OCI-LY3 (cell line): ENCODE results near the gene ZNF749.

Experiments used
- H2AFZ ChIP-seq: fragments of 200-600, 300-600 bp; shearing (Covaris generic); 2 replicates; pipeline ENCODE4 v1.6.0; 2014; ENCODE audit warnings: antibody characterized with exemption, low read depth, low read length
- H3K27ac ChIP-seq: fragments of 200-600, 300-600 bp; sonication (generic); 2 replicates; pipeline ENCODE4 v1.5.1; 2014; ENCODE audit warnings: mild to moderate bottlenecking, low read length, moderate library complexity, mixed read lengths
- H3K27me3 ChIP-seq: fragments of 200-600, 300-600 bp; sonication (generic); 2 replicates; pipeline ENCODE4 v1.6.1; 2014; ENCODE audit warnings: low read depth, low read length, mixed read lengths
- H3K36me3 ChIP-seq: fragments of 200-600, 300-600 bp; sonication (generic); replicated peaks from 2 replicates; pipeline ENCODE3; 2014; ENCODE audit warnings: low read depth, low read length, mixed read lengths
- H3K4me1 ChIP-seq: fragments of 300-600, 200-600 bp; sonication (generic); 2 replicates; pipeline ENCODE4 v1.6.1; 2014; ENCODE audit warnings: low read length, mixed read lengths
- H3K4me2 ChIP-seq: fragments of 200-600, 300-600 bp; sonication (generic); 2 replicates; pipeline ENCODE4 v1.6.1; 2014; ENCODE audit warnings: low read length, mixed read lengths
- H3K4me3 ChIP-seq: fragments of 300-600, 200-600 bp; sonication (generic); 2 replicates; pipeline ENCODE4 v1.5.1; 2014; ENCODE audit warnings: antibody characterized with exemption, mild to moderate bottlenecking, low read length, moderate library complexity
- H3K79me2 ChIP-seq: fragments of 300-600, 200-600 bp; shearing (Covaris generic); 2 replicates; pipeline ENCODE4 v1.6.1; 2014; ENCODE audit warnings: mild to moderate bottlenecking, low read length, mixed read lengths
- H3K9ac ChIP-seq: fragments of 300-600, 200-600 bp; shearing (Covaris generic); 2 replicates; pipeline ENCODE4 v1.6.0; 2014; ENCODE audit warnings: mild to moderate bottlenecking, low read length, moderate library complexity
- H3K9me3 ChIP-seq: fragments of 200-600, 300-600 bp; shearing (Covaris generic); 2 replicates; pipeline ENCODE4 v1.6.1; 2014; ENCODE audit warnings: low read length, mixed read lengths; ENCODE audit not compliant: insufficient read depth
- H4K20me1 ChIP-seq: fragments of 200-600, 300-600 bp; sonication (generic); 2 replicates; pipeline ENCODE4 v1.6.1; 2016; ENCODE audit warnings: low read length, mixed read lengths; ENCODE audit not compliant: insufficient read depth
- EZH2phosphoT487 ChIP-seq: fragments of 200-600 bp; shearing (Covaris generic); IDR thresholded peaks from 2 replicates; pipeline ENCODE4 v1.6.1; 2018; ENCODE audit warnings: antibody characterized with exemption, mixed run types, low read depth
- TF ChIP-seq, protein P1 (sequence below): fragments of 200-600, 300-600 bp; sonication (generic); IDR thresholded peaks from 2 replicates; pipeline ENCODE4 v1.5.1; 2014; ENCODE audit warnings: antibody characterized with exemption, low read length, low read depth

Gene ZNF749

GRCh38 chr19:57436417-57436816 is 1.3 kb downstream of the ZNF749 start:
- Histone ChIP-seq H3K9me3 (no peaks in the 10 kb centered on the region), H3K4me3 (peak overlapping the region; percentile 89), H4K20me1 (peaks cover 6% of the 10 kb centered on the region; the same call in 1 of the 2 replicates), H3K27me3 (no peaks in the 10 kb centered on the region), H3K4me2 (peak overlapping the region; percentile 87), H3K4me1 (peaks cover 18% of the 10 kb centered on the region), H3K9ac (peak overlapping the region; percentile 78), H3K27ac (no peak overlapping the region), H3K36me3 (peaks cover 17% of the 10 kb centered on the region), H2AFZ (no peak overlapping the region), H3K79me2 (peaks cover 61% of the 10 kb centered on the region)
- TF ChIP-seq, protein P1, sequence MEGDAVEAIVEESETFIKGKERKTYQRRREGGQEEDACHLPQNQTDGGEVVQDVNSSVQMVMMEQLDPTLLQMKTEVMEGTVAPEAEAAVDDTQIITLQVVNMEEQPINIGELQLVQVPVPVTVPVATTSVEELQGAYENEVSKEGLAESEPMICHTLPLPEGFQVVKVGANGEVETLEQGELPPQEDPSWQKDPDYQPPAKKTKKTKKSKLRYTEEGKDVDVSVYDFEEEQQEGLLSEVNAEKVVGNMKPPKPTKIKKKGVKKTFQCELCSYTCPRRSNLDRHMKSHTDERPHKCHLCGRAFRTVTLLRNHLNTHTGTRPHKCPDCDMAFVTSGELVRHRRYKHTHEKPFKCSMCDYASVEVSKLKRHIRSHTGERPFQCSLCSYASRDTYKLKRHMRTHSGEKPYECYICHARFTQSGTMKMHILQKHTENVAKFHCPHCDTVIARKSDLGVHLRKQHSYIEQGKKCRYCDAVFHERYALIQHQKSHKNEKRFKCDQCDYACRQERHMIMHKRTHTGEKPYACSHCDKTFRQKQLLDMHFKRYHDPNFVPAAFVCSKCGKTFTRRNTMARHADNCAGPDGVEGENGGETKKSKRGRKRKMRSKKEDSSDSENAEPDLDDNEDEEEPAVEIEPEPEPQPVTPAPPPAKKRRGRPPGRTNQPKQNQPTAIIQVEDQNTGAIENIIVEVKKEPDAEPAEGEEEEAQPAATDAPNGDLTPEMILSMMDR = no peak
- no peak for TF ChIP-seq EZH2phosphoT487

- Histone ChIP-seq H3K4me1 (peaks cover 18% of the 10 kb centered on the region), H3K79me2 (peaks cover 76% of the 10 kb centered on the region), H3K36me3 (peaks cover 29% of the 10 kb centered on the region), H3K27ac (no peak overlapping the region), H3K4me2 (no peak overlapping the region), H3K27me3 (no peaks in the 10 kb centered on the region), H3K9me3 (no peaks in the 10 kb centered on the region), H3K9ac (no peak overlapping the region), H2AFZ (no peak overlapping the region), H3K4me3 (no peak overlapping the region), H4K20me1 (peaks cover 6% of the 10 kb centered on the region; the same call in 1 of the 2 replicates)
- TF ChIP-seq, protein P1 = no peak
- TF ChIP-seq EZH2phosphoT487 = no peak
Measured at GRCh38 chr19:57437931-57438330, 2.8 kb downstream of the ZNF749 start.

- Histone ChIP-seq H3K4me1 (peaks cover 18% of the 10 kb centered on the region), H2AFZ (no peak overlapping the region), H3K36me3 (peaks cover 39% of the 10 kb centered on the region), H3K4me2 (no peak overlapping the region), H4K20me1 (peaks cover 6% of the 10 kb centered on the region; the same call in 1 of the 2 replicates), H3K27ac (no peak overlapping the region), H3K79me2 (peaks cover 84% of the 10 kb centered on the region), H3K4me3 (no peak overlapping the region), H3K9me3 (no peaks in the 10 kb centered on the region), H3K9ac (no peak overlapping the region), H3K27me3 (no peaks in the 10 kb centered on the region)
- TF ChIP-seq EZH2phosphoT487 = no peak
- TF ChIP-seq, protein P1 = no peak
Measured at GRCh38 chr19:57438925-57439324, 3.8 kb downstream of the ZNF749 start.

DNA sequence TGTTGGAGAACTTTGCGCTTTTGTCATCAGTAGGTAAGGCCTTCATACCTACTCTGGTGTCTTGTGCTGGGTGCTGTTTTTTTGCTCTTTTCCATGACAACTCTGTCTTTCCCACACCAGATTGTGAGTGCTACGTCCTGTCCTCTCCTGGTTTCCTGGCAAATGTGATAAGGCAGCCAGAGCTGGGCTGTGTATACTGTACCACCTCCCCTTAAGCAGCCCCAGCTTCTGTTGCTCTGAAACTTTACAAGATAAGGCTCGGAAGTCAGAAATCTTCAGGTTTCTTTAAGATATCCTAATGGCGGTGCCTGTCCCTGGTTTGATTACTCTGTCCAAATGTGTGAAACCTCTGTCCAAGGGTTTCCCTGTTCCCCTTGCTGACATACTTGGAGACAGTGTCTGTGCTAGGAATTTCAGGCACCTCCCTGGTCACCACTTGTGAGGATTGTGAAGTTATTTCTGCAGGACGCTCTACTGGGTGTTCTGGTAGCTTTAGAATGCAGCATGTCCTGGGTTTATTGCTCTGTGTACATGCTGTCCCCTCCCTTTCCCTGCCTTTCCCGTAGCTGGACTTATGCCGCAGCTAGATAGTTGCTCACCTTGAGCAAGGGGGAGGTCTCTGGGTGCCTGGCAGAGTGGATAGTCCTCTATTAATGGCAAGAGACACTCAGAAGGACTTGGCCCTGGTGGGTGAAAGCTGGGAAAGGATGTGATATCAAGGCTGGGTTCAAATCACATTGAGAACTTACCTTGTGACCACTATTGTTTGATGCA is 7.0 kb downstream of the ZNF749 start:
- Histone ChIP-seq H3K27ac (no peak overlapping the region), H3K79me2 (peaks cover 63% of the 10 kb centered on the region), H3K9me3 (no peaks in the 10 kb centered on the region), H3K4me1 (peaks cover 4% of the 10 kb centered on the region), H3K4me2 (no peak overlapping the region), H2AFZ (no peak overlapping the region), H4K20me1 (peaks cover 3% of the 10 kb centered on the region; the same call in 1 of the 2 replicates), H3K36me3 (peaks cover 61% of the 10 kb centered on the region), H3K4me3 (no peak overlapping the region), H3K9ac (no peak overlapping the region), H3K27me3 (no peaks in the 10 kb centered on the region)
- no peak for TF ChIP-seq EZH2phosphoT487
- TF ChIP-seq, protein P1 = no peak
